ENCODE results near the gene PALM2AKAP2. TPM values are rescaled to one million over a fixed set of nuclear protein-coding genes. Genes with fewer than 3 reads are reported as not detected.

The PALM2AKAP2 gene
- total RNA-seq, 1 donor from 2014 or later: 10.1 TPM

GRCh38 chr9:109753308-109753707, 26.7 kb upstream of the PALM2AKAP2 start:
- Histone ChIP-seq H3K36me3 (ENCODE audit: control insufficient read depth, insufficient read depth, low read length) (no peaks in the 10 kb centered on the region), H3K4me3 (ENCODE audit: low read depth, low read length) (no peak overlapping the region), H3K27me3 (ENCODE audit: control insufficient read depth, insufficient read depth, low read length) (no peaks in the 10 kb centered on the region)
- no peak for DNase-seq (ENCODE audit: low read depth)
- no peak for TF ChIP-seq CTCF (IDR thresholded peaks at IDR 0.05; ENCODE audit: insufficient read depth, low read length, poor library complexity, severe bottlenecking)

GRCh38 chr9:109755040-109755439, 25.0 kb upstream of the PALM2AKAP2 start:
- DNase-seq (ENCODE audit: low read depth): no peak
- TF ChIP-seq CTCF (IDR thresholded peaks at IDR 0.05; ENCODE audit: insufficient read depth, low read length, poor library complexity, severe bottlenecking): no peak
- H3K4me3 ChIP-seq (ENCODE audit: low read depth, low read length): no peak overlapping the region
- no peaks in the 10 kb centered on the region for H3K27me3 ChIP-seq (ENCODE audit: control insufficient read depth, insufficient read depth, low read length)
- no peaks in the 10 kb centered on the region for H3K36me3 ChIP-seq (ENCODE audit: control insufficient read depth, insufficient read depth, low read length)

GRCh38 chr9:109759589-109759988, 20.4 kb upstream of the PALM2AKAP2 start:
- Histone ChIP-seq H3K27me3 (ENCODE audit: control insufficient read depth, insufficient read depth, low read length) (no peaks in the 10 kb centered on the region), H3K4me3 (ENCODE audit: low read depth, low read length) (no peak overlapping the region), H3K36me3 (ENCODE audit: control insufficient read depth, insufficient read depth, low read length) (no peaks in the 10 kb centered on the region)
- TF ChIP-seq CTCF (IDR thresholded peaks at IDR 0.05; ENCODE audit: insufficient read depth, low read length, poor library complexity, severe bottlenecking): no peak
- DNase-seq (ENCODE audit: low read depth): no peak

GRCh38 chr9:109765278-109765677, 14.7 kb upstream of the PALM2AKAP2 start:
- Histone ChIP-seq H3K27me3 (ENCODE audit: control insufficient read depth, insufficient read depth, low read length) (no peaks in the 10 kb centered on the region), H3K36me3 (ENCODE audit: control insufficient read depth, insufficient read depth, low read length) (no peaks in the 10 kb centered on the region), H3K4me3 (ENCODE audit: low read depth, low read length) (no peak overlapping the region)
- no peak for TF ChIP-seq CTCF (IDR thresholded peaks at IDR 0.05; ENCODE audit: insufficient read depth, low read length, poor library complexity, severe bottlenecking)
- no peak for DNase-seq (ENCODE audit: low read depth)

DNA sequence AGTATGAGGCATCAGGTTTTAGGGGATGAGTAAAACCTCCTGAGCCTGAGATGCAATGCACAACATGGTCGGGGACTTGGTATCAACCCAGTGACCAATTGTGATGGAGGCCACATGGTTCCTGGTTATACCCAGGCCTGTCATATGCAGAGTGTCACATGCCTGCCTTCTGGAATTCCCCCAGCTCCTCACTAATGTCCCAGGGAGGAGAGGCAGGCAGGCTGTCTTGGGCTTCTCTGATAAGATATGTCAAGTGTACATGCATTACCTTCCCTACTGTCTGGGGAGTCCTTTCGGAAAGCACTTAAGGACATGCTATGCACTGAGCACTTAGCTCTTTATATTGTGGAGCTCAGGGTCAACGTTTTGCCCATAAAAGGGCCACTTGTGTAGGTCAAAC, 14.2 kb upstream of the PALM2AKAP2 start:
- DNase-seq (ENCODE audit: low read depth): no peak
- no peak overlapping the region for H3K4me3 ChIP-seq (ENCODE audit: low read depth, low read length)
- no peak for TF ChIP-seq CTCF (IDR thresholded peaks at IDR 0.05; ENCODE audit: insufficient read depth, low read length, poor library complexity, severe bottlenecking)
- H3K36me3 ChIP-seq (ENCODE audit: control insufficient read depth, insufficient read depth, low read length): no peaks in the 10 kb centered on the region
- H3K27me3 ChIP-seq (ENCODE audit: control insufficient read depth, insufficient read depth, low read length): no peaks in the 10 kb centered on the region

GRCh38 chr9:109766351-109766750, 13.6 kb upstream of the PALM2AKAP2 start:
- TF ChIP-seq CTCF (IDR thresholded peaks at IDR 0.05; ENCODE audit: insufficient read depth, low read length, poor library complexity, severe bottlenecking): no peak
- no peak for DNase-seq (ENCODE audit: low read depth)
- Histone ChIP-seq H3K36me3 (ENCODE audit: control insufficient read depth, insufficient read depth, low read length) (no peaks in the 10 kb centered on the region), H3K27me3 (ENCODE audit: control insufficient read depth, insufficient read depth, low read length) (no peaks in the 10 kb centered on the region), H3K4me3 (ENCODE audit: low read depth, low read length) (no peak overlapping the region)
